Ovary (tissue), 9 donors: ENCODE results near the gene MT1G. TPM values are rescaled to one million over a fixed set of nuclear protein-coding genes. Genes with fewer than 3 reads are reported as not detected.

ENCODE experiments used
- DNase-seq, 5 donors: peaks; one replicate each; pipeline ENCODE4 v3.0.0-alpha.2; 2019 to 2020
- H3K27ac ChIP-seq, 2 donors: fragments of 200-600 bp; one replicate each; pipeline versions ENCODE4 v1.5.1 to v1.8.0; 2019 to 2022
- H3K27me3 ChIP-seq: fragments of 200-600 bp; one replicate; pipeline ENCODE4 v1.8.0; 2022
- H3K36me3 ChIP-seq: fragments of 200-600 bp; sonication (generic); one replicate; pipeline ENCODE4 v1.5.1; 2019
- H3K4me1 ChIP-seq: one replicate; pipeline ENCODE4 v1.8.1; 2013; ENCODE audit warnings: mild to moderate bottlenecking, moderate library complexity; ENCODE audit not compliant: insufficient read depth
- H3K4me3 ChIP-seq: fragments of 200-600 bp; sonication (generic); one replicate; pipeline ENCODE4 v1.5.1; 2017
- H3K9me3 ChIP-seq, 2 donors: fragments of 200-600 bp in 1 of 2; sonication (generic) in 1 of 2; one replicate each; pipeline versions ENCODE4 v1.5.1 to v1.8.1; 2013 to 2019; ENCODE audit warnings: mild to moderate bottlenecking in 1 of 2, moderate library complexity in 1 of 2
- EP300 ChIP-seq: sonication (generic); formaldehyde crosslinking; IDR thresholded peaks from one replicate; pipeline ENCODE4 v1.6.1; 2017; ENCODE audit warnings: antibody characterized with exemption
- POLR2A ChIP-seq: fragments of 450-650 bp; IDR thresholded peaks from one replicate; pipeline ENCODE4 v1.6.1; 2017; ENCODE audit warnings: antibody characterized with exemption, mild to moderate bottlenecking, moderate library complexity
- WGBS, 3 donors: extraction: QIAGEN DNeasy Blood & Tissue Kit in 1 of 3; methylation state at CpG; one replicate each; pipeline versions ENCODE4 v1.1.5 to v1.1.7; 2013 to 2017; 5-methylcytosine and 5-hydroxymethylcytosine counted together
- intact Hi-C, 4 donors: fragments of 100-400 bp; cut with DNase I; formaldehyde crosslinking; loops; one replicate each; pipeline versions ENCODE4 v1.11.0 to v1.15.1; 2022 to 2023
- polyA plus RNA-seq, 2 donors: library from polyadenylated mRNA; stranded (reverse); fragments of 200-250 nt in 1 of 2; fragments of 350-450 nt in 1 of 2; fragmentation: Illumina TruSeq in 1 of 2; extraction: RNeasy Lipid Tissue Mini Kit (QIAGEN cat#74804) in 1 of 2; gene quantifications; one replicate each; pipeline ENCODE4 v1.2.3, GENCODE V29; 2013 to 2014
- total RNA-seq, 7 donors: library from RNA; depleted of rRNA in 2 of 7; stranded (reverse); fragments of >200 nt in 2 of 7; fragmentation: NEBNext Ultra II Directional in 3 of 7; extraction: Animal tissue kit (Norgen Biotek cat#: 25700) in 3 of 7; gene quantifications; one replicate each; pipeline versions ENCODE4 v1.1.0 to v1.2.4, GENCODE V29; 2016 to 2023
- TF ChIP-seq, protein P1 (sequence below), 3 donors: fragments of 450-650 bp in 2 of 3; fragments of 200-600 bp in 1 of 3; IDR thresholded peaks; one replicate each; pipeline versions ENCODE4 v1.5.1 to v1.8.0; 2016 to 2022; ENCODE audit warnings: antibody characterized with exemption in 3 of 3, mild to moderate bottlenecking in 1 of 3
- donor health status: DM: no; HTN: no; CAD: no; lungs with moderate emphysema.
- donor health status: DM: no; HTN: no; CAD: no.
- donor health status: Bipolar disorder and iron deficiency.
- donor health status: DM: yes; HTN: yes; CAD: no.
- donor health status: DM: no; HTN: no; CAD: no.
- donor health status: DM: yes; HTN: yes; CAD: no.

MT1G gene
- total and polyA plus RNA-seq, 9 donors: 1.00 to 6.9 (median 3.9) TPM; not detected in 3

DNA sequence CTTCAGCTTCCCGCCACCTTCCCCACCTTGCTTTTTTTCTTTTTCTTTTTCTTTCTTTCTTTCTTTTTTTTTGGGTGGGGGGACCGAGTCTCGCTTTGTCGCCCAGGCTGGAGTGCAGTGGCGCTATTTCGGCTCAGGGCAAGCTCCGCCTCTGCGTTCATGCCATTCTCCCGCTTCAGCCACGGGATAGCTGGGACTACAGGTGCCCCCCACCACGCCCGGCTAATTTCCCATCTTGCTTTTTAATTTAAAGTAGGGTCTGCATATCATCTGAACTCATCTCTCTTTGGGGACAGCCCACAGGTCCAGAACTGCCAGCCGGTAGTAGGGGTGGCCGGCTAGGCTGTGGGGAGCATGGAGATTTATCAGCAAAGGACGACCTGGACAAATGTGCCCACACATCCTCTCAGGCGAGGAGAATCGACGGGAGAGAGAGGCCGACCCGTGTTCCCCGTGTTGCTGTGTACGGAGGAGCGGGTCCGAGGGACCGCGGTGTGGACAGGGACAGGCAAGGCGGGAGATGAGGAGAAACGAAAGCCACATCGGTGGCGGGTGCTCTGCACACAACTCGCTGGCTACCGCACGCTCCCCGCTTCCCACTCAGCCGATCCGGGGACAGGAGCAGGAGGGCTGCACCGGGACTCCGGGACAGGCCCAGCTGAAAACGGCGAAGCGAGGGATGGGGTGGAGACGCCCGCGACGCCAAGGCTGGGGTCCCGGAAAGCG, 33.0 kb downstream of the MT1G start:
- Histone ChIP-seq H3K27ac (no peak overlapping the region), H3K27me3 (no peaks in the 10 kb centered on the region), H3K4me1 (peaks cover 9% of the 10 kb centered on the region), H3K36me3 (no peaks in the 10 kb centered on the region), H3K9me3 (no peaks in the 10 kb centered on the region), H3K4me3 (no peak overlapping the region)
- 22 to 26% (median 24%) methylated on average over 44 to 47 of the region's 47 CpGs for WGBS, 3 donors
- DNase-seq: no peak
- TF ChIP-seq EP300: no peak
- TF ChIP-seq, protein P1, sequence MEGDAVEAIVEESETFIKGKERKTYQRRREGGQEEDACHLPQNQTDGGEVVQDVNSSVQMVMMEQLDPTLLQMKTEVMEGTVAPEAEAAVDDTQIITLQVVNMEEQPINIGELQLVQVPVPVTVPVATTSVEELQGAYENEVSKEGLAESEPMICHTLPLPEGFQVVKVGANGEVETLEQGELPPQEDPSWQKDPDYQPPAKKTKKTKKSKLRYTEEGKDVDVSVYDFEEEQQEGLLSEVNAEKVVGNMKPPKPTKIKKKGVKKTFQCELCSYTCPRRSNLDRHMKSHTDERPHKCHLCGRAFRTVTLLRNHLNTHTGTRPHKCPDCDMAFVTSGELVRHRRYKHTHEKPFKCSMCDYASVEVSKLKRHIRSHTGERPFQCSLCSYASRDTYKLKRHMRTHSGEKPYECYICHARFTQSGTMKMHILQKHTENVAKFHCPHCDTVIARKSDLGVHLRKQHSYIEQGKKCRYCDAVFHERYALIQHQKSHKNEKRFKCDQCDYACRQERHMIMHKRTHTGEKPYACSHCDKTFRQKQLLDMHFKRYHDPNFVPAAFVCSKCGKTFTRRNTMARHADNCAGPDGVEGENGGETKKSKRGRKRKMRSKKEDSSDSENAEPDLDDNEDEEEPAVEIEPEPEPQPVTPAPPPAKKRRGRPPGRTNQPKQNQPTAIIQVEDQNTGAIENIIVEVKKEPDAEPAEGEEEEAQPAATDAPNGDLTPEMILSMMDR (IDR thresholded peaks at IDR 0.05): no peak
- no peak for TF ChIP-seq POLR2A
- intact Hi-C loops: no loop called here

DNA sequence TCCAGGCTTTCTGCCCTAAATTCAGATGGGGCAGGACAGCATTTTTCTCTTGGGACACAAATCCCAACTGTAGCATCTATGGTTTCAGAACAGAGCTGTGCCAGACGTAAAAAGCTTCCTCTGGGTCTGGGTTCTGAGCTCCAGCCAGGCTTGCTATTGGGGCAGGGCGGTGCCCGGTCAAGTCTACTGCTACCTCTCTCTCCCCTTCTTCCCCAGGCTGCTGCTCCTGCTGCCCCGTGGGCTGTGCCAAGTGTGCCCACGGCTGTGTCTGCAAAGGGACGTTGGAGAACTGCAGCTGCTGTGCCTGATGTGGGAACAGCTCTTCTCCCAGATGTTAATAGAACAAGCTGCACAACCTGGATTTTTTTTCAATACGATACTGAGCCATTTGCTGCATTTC, 34.3 kb downstream of the MT1G start:
- TF ChIP-seq POLR2A: no peak
- TF ChIP-seq EP300: no peak
- TF ChIP-seq, protein P1 (IDR thresholded peaks at IDR 0.05): no peak
- H3K4me1 ChIP-seq: peaks cover 6% of the 10 kb centered on the region
- H3K9me3 ChIP-seq: no peaks in the 10 kb centered on the region
- DNase-seq: no peak
- H3K4me3 ChIP-seq: no peak overlapping the region
- intact Hi-C loops: no loop called here
- 66 to 80% (median 71%) methylated on average over 7 of the region's 7 CpGs for WGBS, 3 donors
- no peaks in the 10 kb centered on the region for H3K36me3 ChIP-seq
- no peak overlapping the region for H3K27ac ChIP-seq
- H3K27me3 ChIP-seq: no peaks in the 10 kb centered on the region

DNA sequence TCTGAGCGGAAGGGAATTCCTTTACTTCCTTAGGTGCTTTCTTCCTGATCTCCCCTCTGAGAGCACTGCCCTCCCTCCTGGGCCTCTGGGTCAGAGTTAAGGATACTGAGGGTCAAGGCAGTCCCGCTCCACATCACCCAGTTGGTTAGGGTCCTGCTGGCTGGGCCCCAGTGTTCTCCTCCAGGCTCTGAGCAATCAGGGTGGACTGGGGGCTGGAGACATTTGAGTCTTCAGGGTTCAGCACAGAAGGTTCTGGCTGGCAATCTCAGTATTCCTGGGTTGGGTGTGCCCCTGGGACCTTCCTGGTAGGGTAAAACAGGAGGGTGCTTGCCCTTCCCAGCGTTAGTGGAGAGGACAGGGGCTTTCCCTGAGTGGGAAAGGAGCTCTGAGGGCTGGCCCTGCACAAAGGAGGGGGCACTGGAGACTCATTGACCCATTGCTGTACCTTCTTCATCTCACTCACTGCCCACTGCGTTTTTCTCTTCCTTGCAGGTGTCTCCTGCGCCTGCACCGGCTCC, 35.0 kb downstream of the MT1G start:
- Histone ChIP-seq H3K36me3 (no peaks in the 10 kb centered on the region), H3K9me3 (no peaks in the 10 kb centered on the region), H3K4me1 (peaks cover 3% of the 10 kb centered on the region), H3K27me3 (no peaks in the 10 kb centered on the region), H3K27ac (no peak overlapping the region), H3K4me3 (peak overlapping the region; percentile 34)
- intact Hi-C loops: no loop called here
- TF ChIP-seq POLR2A: no peak
- TF ChIP-seq, protein P1 (IDR thresholded peaks at IDR 0.05): no peak
- no peak for TF ChIP-seq EP300
- WGBS, 3 donors: 53 to 74% (median 66%) methylated on average over 5 to 6 of the region's 6 CpGs
- no peak for DNase-seq

DNA sequence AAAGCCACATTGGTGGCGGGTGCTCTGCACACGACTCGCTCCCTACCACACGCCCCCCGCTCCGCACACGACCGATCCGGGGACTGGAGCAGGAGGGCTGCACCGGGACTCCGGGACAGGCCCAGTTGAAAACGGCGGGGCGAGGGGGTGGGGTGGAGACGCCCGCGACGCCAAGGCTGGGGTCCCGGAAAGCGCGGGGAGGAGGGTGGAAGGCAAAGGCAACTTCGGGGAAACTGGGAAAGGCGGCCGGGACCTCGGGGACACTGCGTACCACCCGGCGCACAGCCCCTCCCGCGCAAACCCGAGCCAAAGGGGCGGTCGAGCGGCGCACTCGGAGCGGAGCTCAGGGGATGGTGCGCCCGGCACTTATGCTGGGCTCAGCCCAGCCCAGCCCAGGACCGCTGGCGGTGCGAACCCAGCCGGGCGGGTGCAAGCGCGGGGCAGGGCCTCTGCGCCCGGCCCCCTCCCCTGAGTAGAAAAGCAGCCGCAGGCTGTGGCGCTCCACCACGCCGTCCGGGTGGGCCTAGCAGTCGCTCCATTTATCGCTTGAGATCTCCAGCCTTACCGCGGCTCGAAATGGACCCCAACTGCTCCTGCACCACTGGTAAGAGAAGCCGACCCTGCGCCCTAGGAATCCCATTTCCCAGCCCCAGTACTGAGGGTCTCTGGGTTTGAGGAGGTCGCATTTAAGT, 35.6 kb downstream of the MT1G start, which contains the start of gene MT1M:
Gene MT1M (plus strand): TSS at position 504 of the 692 bp plus-strand sequence. CDS start 73 bp downstream, at position 577.
- WGBS, 3 donors: 1 to 4% (median 2%) methylated on average over 28 to 61 of the region's 61 CpGs

More for the DNA sequence above, 35.6 kb downstream of the MT1G start, which contains the start of gene MT1M:
- Histone ChIP-seq H3K27ac (no peak within 1 kb of the TSS), H3K4me1 (peaks cover 2% of the 10 kb centered on the region), H3K9me3 (no peaks in the 10 kb centered on the region), H3K4me3 (peak within 1 kb of the TSS; percentile 34), H3K36me3 (no peaks in the 10 kb centered on the region), H3K27me3 (no peaks in the 10 kb centered on the region)
- intact Hi-C loops: no loop called here
- TF ChIP-seq POLR2A (no peak), EP300 (peak; percentile 92)
- TF ChIP-seq, protein P1 (IDR thresholded peaks at IDR 0.05): no peak
- peak in 3 of 5 donors; percentile 46 to 61 (median 58) for DNase-seq
